ENCODE data around the gene SHISA5.

DNA sequence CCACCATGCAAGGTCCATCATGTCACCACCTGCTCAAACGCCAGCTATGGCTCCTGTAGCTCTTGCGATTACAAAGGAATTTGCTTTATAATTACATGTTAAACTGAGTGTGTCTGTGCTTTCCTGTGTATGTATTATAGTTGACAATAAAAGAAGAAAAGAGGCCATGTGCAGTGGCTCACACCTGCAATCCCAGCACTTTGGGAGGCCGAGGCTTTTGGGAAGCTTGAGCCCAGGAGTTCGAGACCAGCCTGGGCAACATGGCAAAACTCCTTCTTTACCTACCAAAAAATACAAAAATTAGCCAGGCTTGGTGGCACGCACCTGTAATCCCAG, 30.4 kb downstream of the SHISA5 start:
- no peak for TF ChIP-seq GATA3 (IDR thresholded peaks at IDR 0.05; ENCODE audit: low read depth, low read length)
- no peak for TF ChIP-seq GATA2 (IDR thresholded peaks at IDR 0.05; ENCODE audit: low read depth, low read length)
